Activated naive CD8-positive, alpha-beta T cell treated with anti-CD3 and anti-CD28 coated beads, Interleukin-2, amount 50 U/mL, for 24 hours (primary cell): ENCODE data around the gene SLC27A6.
"Not testable (repeated sequence)": the region's sequence is repeated elsewhere in the genome, so short reads cannot be mapped to it uniquely, and the experiment has no call there.

Source experiments
- ATAC-seq: fragments of 150-1000 bp; cut with Tn5 transposase; one replicate; pipeline ENCODE4 v1.10.0; 2021
- DNase-seq: peaks from one replicate; pipeline ENCODE4 v3.0.0; 2021
- H3K27ac Mint-ChIP-seq: one replicate; pipeline ENCODE4 v1.8.0; 2021; ENCODE audit warnings: mild to moderate bottlenecking, mixed read lengths
- H3K27me3 Mint-ChIP-seq: one replicate; pipeline ENCODE4 v1.8.0; 2021; ENCODE audit warnings: mixed read lengths
- H3K36me3 Mint-ChIP-seq: one replicate; pipeline ENCODE4 v1.8.0; 2021; ENCODE audit warnings: low read depth, mixed read lengths
- H3K4me1 Mint-ChIP-seq: one replicate; pipeline ENCODE4 v1.8.0; 2021; ENCODE audit warnings: mixed read lengths
- H3K4me3 Mint-ChIP-seq: one replicate; pipeline ENCODE4 v1.8.0; 2021; ENCODE audit warnings: mild to moderate bottlenecking, moderate library complexity, mixed read lengths
- H3K9me3 Mint-ChIP-seq: one replicate; pipeline ENCODE4 v1.8.0; 2021; ENCODE audit warnings: mixed read lengths

SLC27A6 gene

GRCh38 chr5:128965011-128965637 lies at the start of gene SLC27A6:
SLC27A6 (plus strand) TSS chr5:128965488; CDS start chr5:128966138, 650 bp downstream.
- Mint-ChIP-seq H3K9me3 (peaks cover 11% of the 10 kb centered on the region), H3K36me3 (peaks cover 2% of the 10 kb centered on the region), H3K4me3 (no peak within 1 kb of the TSS), H3K27ac (no peak within 1 kb of the TSS), H3K4me1 (no peaks in the 10 kb centered on the region), H3K27me3 (peaks cover 21% of the 10 kb centered on the region)
- ATAC-seq (peak; percentile 59), DNase-seq (no peak)

GRCh38 chr5:128919542-128919941 lies 45.7 kb upstream of the SLC27A6 start:
- Mint-ChIP-seq H3K27me3 (peaks cover 2% of the 10 kb centered on the region), H3K27ac (no peak overlapping the region), H3K4me1 (no peaks in the 10 kb centered on the region), H3K9me3 (no peaks in the 10 kb centered on the region), H3K36me3 (no peaks in the 10 kb centered on the region), H3K4me3 (no peak overlapping the region)
- ATAC-seq (no peak), DNase-seq (no peak)

GRCh38 chr5:128920345-128921215 lies 44.7 kb upstream of the SLC27A6 start:
- H3K27me3 Mint-ChIP-seq, result peaks cover 2% of the 10 kb centered on the region
- no peaks in the 10 kb centered on the region for H3K9me3 Mint-ChIP-seq
- no peaks in the 10 kb centered on the region for H3K36me3 Mint-ChIP-seq
- H3K4me3 Mint-ChIP-seq, result no peak overlapping the region
- no peak for ATAC-seq
- H3K27ac Mint-ChIP-seq, result no peak overlapping the region
- no peaks in the 10 kb centered on the region for H3K4me1 Mint-ChIP-seq
- DNase-seq, result no peak

GRCh38 chr5:128924299-128924698 lies 41.0 kb upstream of the SLC27A6 start:
- Mint-ChIP-seq H3K4me1 (no peaks in the 10 kb centered on the region), H3K27me3 (peaks cover 5% of the 10 kb centered on the region), H3K9me3 (no peaks in the 10 kb centered on the region), H3K4me3 (no peak overlapping the region), H3K36me3 (no peaks in the 10 kb centered on the region), H3K27ac (no peak overlapping the region)
- DNase-seq (no peak), ATAC-seq (no peak)

GRCh38 chr5:128925973-128926372 lies 39.3 kb upstream of the SLC27A6 start:
- H3K9me3 Mint-ChIP-seq, result peaks cover 4% of the 10 kb centered on the region
- H3K36me3 Mint-ChIP-seq, result no peaks in the 10 kb centered on the region
- DNase-seq, result no peak
- H3K4me1 Mint-ChIP-seq, result no peaks in the 10 kb centered on the region
- ATAC-seq, result no peak
- H3K27me3 Mint-ChIP-seq, result peaks cover 5% of the 10 kb centered on the region
- H3K4me3 Mint-ChIP-seq, result no peak overlapping the region
- no peak overlapping the region for H3K27ac Mint-ChIP-seq

- no peaks in the 10 kb centered on the region for H3K36me3 Mint-ChIP-seq
- no peaks in the 10 kb centered on the region for H3K4me1 Mint-ChIP-seq
- ATAC-seq, result no peak
- H3K27me3 Mint-ChIP-seq, result peaks cover 5% of the 10 kb centered on the region
- H3K9me3 Mint-ChIP-seq, result peaks cover 4% of the 10 kb centered on the region
- no peak overlapping the region for H3K4me3 Mint-ChIP-seq
- no peak for DNase-seq
- no peak overlapping the region for H3K27ac Mint-ChIP-seq
Measured at GRCh38 chr5:128927644-128928043, 37.6 kb upstream of the SLC27A6 start.

- ATAC-seq, H3K27me3 Mint-ChIP-seq: not testable (repeated sequence)
Measured at GRCh38 chr5:128932232-128932631, 33.1 kb upstream of the SLC27A6 start.

GRCh38 chr5:128943100-128943499 lies 22.2 kb upstream of the SLC27A6 start:
- ATAC-seq, H3K9me3 Mint-ChIP-seq, H3K4me1 Mint-ChIP-seq, H3K36me3 Mint-ChIP-seq, DNase-seq, H3K4me3 Mint-ChIP-seq, H3K27me3 Mint-ChIP-seq, H3K27ac Mint-ChIP-seq: not testable (repeated sequence)

More at GRCh38 chr5:128932232-128932631, 33.1 kb upstream of the SLC27A6 start:
- not testable (repeated sequence) for H3K36me3 Mint-ChIP-seq, H3K4me1 Mint-ChIP-seq, H3K27ac Mint-ChIP-seq, H3K9me3 Mint-ChIP-seq, H3K4me3 Mint-ChIP-seq, DNase-seq

GRCh38 chr5:128949847-128950546 lies 15.3 kb upstream of the SLC27A6 start:
- no peak for DNase-seq
- H3K27me3 Mint-ChIP-seq, result no peaks in the 10 kb centered on the region
- H3K36me3 Mint-ChIP-seq, result no peaks in the 10 kb centered on the region
- H3K27ac Mint-ChIP-seq, result no peak overlapping the region
- ATAC-seq, result no peak
- H3K4me1 Mint-ChIP-seq, result no peaks in the 10 kb centered on the region
- no peak overlapping the region for H3K4me3 Mint-ChIP-seq
- H3K9me3 Mint-ChIP-seq, result peaks cover 5% of the 10 kb centered on the region

- H3K27me3 Mint-ChIP-seq, H3K9me3 Mint-ChIP-seq, DNase-seq, H3K27ac Mint-ChIP-seq, H3K4me3 Mint-ChIP-seq, H3K4me1 Mint-ChIP-seq, H3K36me3 Mint-ChIP-seq, ATAC-seq: not testable (repeated sequence)
Measured at GRCh38 chr5:128951301-128951700, 14.0 kb upstream of the SLC27A6 start.

- DNase-seq, result no peak
- Mint-ChIP-seq H3K9me3 (peaks cover 13% of the 10 kb centered on the region), H3K36me3 (no peaks in the 10 kb centered on the region), H3K27ac (no peak overlapping the region), H3K4me3 (no peak overlapping the region), H3K4me1 (no peaks in the 10 kb centered on the region), H3K27me3 (no peaks in the 10 kb centered on the region)
- ATAC-seq, result no peak
Measured at GRCh38 chr5:128956164-128956563, 9.1 kb upstream of the SLC27A6 start.

- Mint-ChIP-seq H3K4me1 (no peaks in the 10 kb centered on the region), H3K9me3 (peaks cover 17% of the 10 kb centered on the region)
Measured at GRCh38 chr5:128962211-128962610, 3.1 kb upstream of the SLC27A6 start.

GRCh38 chr5:128965638-128966302 lies 482 bp downstream of the SLC27A6 start:
- H3K9me3 Mint-ChIP-seq, result peaks cover 7% of the 10 kb centered on the region
- DNase-seq (no peak), ATAC-seq (no peak)
- H3K4me1 Mint-ChIP-seq, result no peaks in the 10 kb centered on the region
- H3K27me3 Mint-ChIP-seq, result peaks cover 21% of the 10 kb centered on the region
- no peak overlapping the region for H3K27ac Mint-ChIP-seq
- no peak overlapping the region for H3K4me3 Mint-ChIP-seq
- H3K36me3 Mint-ChIP-seq, result peaks cover 2% of the 10 kb centered on the region

More at GRCh38 chr5:128962211-128962610, 3.1 kb upstream of the SLC27A6 start:
- Mint-ChIP-seq H3K27me3 (peaks cover 21% of the 10 kb centered on the region), H3K4me3 (no peak overlapping the region), H3K36me3 (peaks cover 2% of the 10 kb centered on the region), H3K27ac (no peak overlapping the region)
- ATAC-seq (no peak), DNase-seq (no peak)

- Mint-ChIP-seq H3K27me3 (peaks cover 20% of the 10 kb centered on the region), H3K9me3 (peaks cover 2% of the 10 kb centered on the region), H3K36me3 (peaks cover under 1% of the 10 kb centered on the region), H3K4me3 (no peak overlapping the region), H3K4me1 (no peaks in the 10 kb centered on the region), H3K27ac (no peak overlapping the region)
- ATAC-seq (no peak), DNase-seq (no peak)
Measured at GRCh38 chr5:128966375-128966774, 1.1 kb downstream of the SLC27A6 start.
